Astrocyte (in vitro differentiated cells and primary cell): ENCODE results near the gene HIC2.
"Not testable (repeated sequence)": the region's sequence is repeated elsewhere in the genome, so short reads cannot be mapped to it uniquely, and the experiment has no call there.

Experiments
- EZH2 ChIP-seq: IDR thresholded peaks from 2 replicates; pipeline ENCODE4 v1.6.1; 2012; ENCODE audit warnings: mild to moderate bottlenecking, low read length, inconsistent platforms; ENCODE audit not compliant: insufficient read depth
- TF ChIP-seq, protein P1 (sequence below): IDR thresholded peaks from 2 replicates; pipeline ENCODE4 v1.5.1; 2011; ENCODE audit warnings: low read depth, mild to moderate bottlenecking, inconsistent platforms, low read length, moderate library complexity; ENCODE audit not compliant: insufficient read depth

DNA sequence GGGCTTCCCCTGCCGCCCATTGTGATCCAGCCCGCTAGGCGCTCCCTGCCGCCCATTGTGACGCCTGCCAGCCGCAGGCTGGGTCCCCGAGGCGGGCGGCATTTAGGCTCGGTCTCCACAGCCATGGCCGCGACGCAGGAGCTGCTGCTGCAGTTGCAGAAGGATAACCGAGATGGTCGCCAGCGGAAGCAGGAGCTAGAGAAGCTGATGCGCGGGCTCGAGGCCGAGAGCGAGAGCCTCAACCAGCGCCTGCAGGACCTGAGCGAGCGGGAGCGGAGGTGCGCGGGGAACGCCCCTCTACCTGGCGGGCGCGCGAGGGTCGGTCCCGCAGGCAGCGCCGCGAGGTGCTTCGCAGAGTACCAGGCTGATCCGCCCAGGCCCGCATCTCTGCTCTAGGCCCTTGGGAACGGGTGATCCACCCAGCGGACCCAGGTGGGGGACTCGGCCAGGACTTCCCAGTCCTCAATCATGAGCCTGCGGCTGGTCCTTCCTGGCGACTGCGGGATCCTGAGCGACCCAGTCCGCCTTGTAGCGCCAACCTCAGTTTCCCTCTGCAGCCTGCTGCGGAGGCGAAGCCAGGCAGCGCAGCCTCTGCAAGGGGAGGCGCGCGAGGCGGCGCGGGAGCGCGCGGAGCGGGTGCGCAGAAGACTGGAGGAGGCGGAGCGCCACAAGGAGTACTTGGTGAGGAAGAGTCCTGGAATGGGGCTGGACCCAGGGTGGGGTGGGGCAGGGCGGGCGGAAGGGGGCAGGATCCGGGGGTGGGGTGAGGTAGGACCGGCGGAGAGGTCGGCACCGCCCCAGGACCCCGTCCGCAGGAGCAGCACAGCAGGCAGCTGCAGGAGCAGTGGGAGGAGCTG lies 50.4 kb downstream of the HIC2 start, which contains the start of gene TMEM191C:
- TF ChIP-seq, protein P1, sequence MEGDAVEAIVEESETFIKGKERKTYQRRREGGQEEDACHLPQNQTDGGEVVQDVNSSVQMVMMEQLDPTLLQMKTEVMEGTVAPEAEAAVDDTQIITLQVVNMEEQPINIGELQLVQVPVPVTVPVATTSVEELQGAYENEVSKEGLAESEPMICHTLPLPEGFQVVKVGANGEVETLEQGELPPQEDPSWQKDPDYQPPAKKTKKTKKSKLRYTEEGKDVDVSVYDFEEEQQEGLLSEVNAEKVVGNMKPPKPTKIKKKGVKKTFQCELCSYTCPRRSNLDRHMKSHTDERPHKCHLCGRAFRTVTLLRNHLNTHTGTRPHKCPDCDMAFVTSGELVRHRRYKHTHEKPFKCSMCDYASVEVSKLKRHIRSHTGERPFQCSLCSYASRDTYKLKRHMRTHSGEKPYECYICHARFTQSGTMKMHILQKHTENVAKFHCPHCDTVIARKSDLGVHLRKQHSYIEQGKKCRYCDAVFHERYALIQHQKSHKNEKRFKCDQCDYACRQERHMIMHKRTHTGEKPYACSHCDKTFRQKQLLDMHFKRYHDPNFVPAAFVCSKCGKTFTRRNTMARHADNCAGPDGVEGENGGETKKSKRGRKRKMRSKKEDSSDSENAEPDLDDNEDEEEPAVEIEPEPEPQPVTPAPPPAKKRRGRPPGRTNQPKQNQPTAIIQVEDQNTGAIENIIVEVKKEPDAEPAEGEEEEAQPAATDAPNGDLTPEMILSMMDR, result not testable (repeated sequence)
- not testable (repeated sequence) for TF ChIP-seq EZH2
